GM18907 (cell line): ENCODE data around the gene SDS.

Source experiments
- ATAC-seq: cut with Tn5 transposase; IDR thresholded peaks from one replicate; pipeline ENCODE4 v1.9.1; 2021; ENCODE audit warnings: mild to moderate bottlenecking, moderate library complexity; ENCODE audit not compliant: unreplicated experiment

SDS gene, protein sequence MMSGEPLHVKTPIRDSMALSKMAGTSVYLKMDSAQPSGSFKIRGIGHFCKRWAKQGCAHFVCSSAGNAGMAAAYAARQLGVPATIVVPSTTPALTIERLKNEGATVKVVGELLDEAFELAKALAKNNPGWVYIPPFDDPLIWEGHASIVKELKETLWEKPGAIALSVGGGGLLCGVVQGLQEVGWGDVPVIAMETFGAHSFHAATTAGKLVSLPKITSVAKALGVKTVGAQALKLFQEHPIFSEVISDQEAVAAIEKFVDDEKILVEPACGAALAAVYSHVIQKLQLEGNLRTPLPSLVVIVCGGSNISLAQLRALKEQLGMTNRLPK

DNA sequence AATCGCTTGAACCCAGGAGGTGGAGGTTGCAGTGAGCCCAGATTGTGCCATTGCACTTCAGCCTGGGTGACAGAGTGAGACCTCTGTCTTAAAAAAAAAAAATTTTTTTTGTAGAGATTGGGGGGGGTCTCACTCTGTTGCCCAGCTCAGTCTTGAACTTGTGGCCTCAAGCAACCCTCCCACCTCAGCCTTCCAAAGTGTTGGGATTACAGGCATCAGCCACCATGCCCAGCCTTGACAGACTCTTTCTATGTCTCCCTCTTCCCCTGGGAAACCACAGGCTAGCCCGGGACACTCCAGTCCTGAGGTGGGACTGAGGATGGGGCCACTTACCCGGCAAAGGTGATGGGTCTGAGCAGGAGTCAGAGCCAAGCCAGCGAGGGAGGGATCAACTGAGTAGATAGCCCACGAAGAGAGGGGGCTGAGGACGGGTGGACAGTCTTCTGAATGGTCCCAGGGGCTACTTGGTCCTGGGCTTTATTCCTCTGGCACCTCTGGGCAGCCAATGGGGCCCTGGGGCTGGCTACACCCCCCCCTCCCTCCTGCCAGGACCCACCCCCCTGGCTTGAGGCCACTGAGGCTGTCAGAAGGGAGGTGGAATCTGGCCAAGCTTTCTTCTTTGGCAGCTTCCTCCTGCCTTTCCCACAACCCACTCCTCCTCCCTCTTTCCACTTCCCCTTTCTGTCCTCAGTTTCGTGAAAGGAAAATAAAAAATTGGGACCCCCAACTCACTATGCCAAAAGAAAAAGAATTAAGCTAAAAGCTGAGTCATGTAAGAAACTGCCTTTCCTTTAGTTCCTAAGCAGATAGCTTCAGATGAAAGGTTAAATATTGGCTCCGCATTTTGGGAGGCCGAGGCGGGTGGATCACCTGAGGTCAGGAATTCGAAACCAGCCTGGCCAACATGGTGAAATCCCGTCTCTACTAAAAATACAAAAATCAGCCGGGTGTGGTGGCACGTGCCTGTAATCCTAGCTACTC lies at the start of gene SDS:
Gene SDS (minus strand): TSS at position 453 of the 981 bp plus-strand sequence. CDS start 4,179 bp downstream, outside the sequence.
- no peak for ATAC-seq

DNA sequence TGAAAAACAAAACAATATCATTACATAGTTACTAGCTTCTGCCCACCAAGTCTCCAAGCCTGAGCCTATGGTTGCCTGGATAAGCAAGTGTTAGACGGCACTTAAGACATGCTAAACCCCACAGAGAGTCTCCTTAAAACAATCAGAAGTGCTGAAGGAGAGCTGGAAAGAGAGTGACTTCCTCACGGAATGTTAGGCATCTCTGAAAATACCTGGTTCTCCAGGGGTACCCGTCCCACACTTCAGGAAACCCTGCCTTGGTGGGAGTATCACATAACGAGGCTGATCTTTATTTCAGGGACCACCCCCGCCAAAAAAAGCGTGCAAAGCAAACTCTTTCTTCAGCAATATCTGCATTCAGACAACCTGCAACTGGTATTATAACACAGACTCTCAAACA lies 49.6 kb upstream of the SDS start:
- no peak for ATAC-seq

DNA sequence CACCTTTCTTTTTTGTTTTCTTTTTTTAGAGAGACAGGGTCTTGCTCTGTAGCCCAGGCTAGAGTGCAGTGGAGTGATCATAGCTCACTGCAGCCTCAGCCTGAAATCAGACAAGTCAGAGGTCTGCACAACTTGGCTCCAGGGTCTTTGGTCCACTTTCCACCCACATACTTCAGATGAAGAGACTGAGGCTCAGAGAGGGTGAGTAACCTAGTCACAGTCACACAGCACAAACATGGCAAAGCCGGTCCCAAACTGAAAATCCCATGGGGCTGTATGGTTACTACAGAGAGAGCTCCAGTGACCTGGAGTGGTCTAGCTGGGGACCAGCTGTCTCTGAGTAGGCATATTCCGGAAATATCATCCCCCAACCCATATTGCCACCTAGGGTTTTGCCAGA lies 48.8 kb upstream of the SDS start:
- ATAC-seq: no peak

DNA sequence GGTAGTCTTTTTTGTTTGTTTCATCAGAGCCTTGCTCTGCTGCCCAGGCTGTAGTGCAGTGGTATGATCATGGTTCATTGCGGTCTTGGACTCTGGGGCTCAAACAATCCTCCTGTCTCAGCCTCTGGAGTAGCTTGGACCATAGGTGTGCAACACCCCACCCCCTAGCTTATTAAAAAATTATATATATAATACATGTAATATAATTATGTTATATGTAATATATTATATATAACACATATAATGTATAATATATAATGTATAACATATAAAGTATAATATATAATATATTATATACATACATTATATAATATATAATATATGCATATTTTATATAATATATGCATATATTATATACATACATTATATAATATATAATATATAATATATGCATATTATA lies 46.2 kb upstream of the SDS start:
- ATAC-seq: no peak

DNA sequence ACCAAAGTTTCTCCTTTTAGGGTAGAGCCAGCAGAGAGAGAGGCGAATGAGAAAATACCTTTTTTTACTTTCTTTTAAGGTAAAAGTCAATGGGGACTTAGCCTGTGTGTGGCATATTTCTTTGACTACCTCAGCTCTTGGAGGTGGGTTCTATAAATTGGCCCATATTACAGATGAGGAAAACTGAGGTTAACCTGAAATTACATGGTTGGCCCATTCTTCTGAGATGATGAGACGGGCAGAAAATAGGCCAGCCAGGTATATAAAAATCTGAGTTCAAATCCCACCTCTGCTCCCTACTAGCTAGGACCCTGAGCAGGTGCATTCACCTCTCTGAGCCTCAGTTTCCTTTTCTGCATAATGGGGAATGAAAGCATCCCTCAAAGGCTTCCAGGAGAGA lies 45.6 kb upstream of the SDS start:
- no peak for ATAC-seq

DNA sequence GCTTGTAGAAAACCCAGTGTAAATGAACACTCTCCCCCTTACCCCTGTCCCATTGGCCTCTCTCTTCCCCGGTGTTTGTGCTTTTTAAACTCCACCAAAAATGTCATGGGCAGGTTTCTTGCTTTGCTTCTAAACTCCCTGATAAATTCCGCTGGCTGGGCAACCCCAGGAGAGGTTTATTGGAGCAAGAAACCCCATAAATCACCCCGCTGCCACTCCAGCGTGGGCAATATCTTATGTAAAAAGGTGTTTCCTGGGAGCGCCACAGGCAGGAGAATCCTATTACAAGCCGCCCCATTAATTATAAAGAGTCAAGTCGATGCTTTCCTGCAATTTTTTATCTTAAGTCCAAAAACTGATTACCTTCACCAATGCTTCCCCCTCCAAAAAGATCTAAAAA lies 45.2 kb upstream of the SDS start:
- no peak for ATAC-seq

DNA sequence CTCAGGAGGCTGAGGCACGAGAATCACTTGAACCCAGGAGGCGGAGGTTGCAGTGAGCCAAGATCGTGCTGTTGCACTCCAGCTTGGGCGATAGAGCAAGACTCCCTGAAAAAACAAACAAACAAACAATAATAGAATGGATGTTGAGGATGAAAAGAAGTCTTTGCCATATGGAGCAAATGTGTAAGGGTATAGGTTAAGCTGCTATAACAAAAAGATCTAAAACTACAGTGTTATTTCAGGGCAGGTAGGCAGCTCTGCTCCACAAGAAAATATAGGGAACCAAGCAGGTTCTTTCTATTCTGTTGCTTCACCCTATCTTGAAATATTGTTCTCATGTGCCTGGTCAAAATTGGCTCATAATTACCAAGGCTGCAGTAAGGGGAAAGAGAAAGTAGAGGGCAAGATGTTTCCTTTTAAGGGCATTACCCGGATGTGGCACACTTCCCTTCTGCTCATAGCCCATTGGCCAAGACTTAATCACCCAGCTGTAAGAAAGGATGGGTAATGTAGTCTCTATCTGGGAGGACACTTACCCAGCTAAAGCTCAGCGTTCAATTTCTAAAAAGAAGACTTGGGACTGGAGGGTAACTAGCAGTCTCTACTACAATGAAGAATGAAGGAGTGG lies 42.0 kb upstream of the SDS start:
- no peak for ATAC-seq

DNA sequence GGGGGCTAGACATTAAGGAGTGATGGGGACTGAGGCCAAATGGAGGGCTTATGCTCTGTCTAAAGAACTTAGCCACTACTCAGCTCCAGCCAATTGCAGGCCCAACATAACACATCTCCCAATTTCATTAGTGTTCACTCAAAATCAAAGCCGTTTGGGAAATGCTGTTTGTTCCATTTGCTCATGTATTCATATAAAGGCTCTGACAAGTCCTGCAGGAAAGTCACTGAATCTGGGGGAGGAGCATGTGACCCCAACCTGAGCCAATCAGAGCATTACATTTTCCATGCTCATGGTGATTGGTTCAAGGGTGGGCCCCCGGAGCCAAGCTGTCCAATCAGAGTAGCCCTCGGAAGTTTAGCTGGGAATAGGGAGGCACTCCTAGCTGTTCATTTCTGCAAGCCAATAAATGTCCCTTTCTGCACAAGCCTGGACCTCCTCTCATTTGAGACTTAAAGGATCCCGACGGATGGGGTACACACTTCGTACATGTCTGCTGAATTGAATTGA lies 39.4 kb upstream of the SDS start:
- no peak for ATAC-seq

DNA sequence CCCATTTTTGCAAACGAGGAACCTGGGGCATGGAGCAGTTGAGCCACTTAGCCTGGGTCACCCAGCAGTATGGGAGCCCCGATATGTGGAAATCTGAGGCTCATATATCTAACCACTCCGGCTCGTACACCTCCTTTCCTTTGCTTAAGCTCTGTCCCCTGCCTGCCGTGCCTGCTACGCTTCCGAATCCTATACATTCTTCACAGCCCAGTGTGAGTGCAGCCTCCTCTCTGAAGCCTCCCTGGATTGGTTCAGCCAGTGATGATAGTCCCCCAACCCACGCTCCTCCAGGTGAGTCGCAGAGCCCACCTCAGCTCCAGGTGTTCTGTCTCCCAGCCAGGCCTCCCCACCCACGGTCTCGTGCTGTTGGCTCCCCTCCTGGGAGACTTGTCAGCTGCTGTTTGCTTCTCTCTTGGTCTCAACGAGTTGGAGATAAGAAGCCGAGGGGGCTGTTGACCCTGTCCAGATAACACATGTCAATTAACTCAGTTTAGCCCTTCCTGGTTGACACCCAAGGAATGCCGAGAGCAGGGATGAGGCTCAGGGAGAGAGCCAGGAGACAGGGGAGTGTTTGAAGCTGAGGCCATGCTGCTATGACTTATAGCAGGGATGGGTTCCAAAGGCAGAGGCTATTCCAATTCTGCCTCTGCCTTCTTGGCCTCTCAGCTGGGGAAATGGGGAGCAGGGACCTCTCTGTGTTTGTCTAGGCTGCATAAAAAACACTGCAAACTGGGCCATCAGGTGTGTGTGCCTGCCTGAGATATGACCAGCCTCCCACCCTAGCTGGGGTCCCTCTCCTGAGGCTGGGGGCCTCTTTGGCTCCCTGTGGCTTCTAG lies 37.5 kb upstream of the SDS start:
- ATAC-seq: no peak

DNA sequence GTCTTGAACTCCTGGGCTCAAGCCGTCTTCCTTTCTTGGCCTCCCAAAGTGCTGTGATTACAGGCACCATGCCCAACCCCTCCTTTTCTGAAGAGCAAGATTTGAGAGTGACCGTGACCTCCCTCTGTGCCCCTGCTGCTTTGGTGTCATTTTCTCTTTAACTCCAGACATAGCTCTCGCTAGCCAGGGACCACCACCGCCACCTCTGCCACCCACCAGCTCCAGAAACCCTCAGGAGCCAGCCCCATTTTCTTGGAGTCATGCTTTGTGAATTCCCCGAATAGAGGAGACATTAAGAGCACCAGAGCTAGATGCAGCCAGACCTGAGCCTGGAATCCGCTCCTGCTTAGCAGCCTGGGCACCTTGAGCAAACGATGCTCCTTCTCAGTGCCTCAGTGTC lies 36.6 kb upstream of the SDS start:
- ATAC-seq: no peak

DNA sequence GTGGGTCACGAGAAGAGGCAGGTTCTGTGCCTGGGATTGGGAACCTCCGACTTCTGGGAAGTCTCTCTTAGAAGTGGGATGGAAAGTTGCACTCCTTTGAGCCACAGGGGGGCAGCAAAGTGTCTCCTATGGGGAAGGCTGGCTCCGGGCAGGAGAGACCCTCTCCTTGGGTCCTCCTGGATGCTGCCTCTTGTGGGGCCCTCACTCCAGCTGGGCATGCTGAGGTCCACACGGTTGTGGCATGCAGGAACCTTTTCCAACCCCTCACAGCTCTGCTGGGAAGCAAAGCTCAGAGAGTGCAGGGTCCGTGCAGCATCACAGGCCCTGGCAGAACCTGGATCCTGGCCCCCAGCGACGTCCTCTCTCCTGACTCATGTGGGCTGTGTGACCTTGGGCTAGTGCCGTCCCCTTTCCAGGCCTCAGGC lies 35.9 kb upstream of the SDS start:
- ATAC-seq: no peak

DNA sequence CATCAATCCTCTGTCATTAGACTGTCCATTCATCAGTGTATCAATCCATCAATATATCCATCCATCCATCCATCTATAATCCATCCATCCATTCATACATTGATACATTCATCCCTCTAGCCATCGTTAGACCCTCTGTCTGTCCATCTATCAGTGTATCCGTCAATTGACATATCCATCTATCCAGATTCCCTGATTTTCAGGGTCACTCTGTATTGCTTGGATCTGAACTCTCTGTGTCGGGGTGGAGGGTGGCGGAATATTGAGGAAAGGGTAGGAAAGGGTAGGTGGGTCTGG lies 35.6 kb upstream of the SDS start:
- ATAC-seq: no peak

DNA sequence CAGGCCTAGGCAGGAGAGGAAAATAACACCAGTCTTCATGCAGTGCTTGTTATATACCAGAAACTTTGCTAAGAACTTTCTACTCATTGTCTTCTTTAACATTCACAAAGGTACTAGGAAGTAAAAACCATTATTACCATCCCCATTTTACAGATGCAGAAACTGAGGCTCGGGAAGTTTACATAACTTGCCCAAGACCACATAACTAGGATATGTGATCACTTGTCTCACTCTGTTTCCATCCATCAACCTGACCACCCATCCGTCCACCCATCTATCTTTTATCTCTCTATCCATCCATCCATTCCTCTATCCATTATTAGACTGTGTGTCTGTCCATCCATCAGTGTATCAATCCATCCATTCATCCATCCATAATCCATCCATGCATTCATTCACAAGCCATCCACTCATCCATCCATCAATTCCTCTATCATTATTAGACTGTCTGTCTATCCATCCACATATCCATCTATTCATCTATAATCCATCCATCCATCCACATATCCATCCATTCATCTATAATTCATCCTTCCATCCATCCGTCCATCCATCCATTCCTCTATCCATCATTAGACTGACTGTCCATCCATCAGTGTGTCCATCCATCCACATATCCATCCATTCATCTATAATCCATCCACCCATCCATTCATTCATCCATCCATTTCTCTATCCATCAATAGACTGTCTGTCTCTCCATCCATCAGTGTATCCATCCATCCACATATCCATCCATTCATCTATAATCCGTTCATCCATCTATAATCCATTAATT lies 35.0 kb upstream of the SDS start:
- no peak for ATAC-seq

DNA sequence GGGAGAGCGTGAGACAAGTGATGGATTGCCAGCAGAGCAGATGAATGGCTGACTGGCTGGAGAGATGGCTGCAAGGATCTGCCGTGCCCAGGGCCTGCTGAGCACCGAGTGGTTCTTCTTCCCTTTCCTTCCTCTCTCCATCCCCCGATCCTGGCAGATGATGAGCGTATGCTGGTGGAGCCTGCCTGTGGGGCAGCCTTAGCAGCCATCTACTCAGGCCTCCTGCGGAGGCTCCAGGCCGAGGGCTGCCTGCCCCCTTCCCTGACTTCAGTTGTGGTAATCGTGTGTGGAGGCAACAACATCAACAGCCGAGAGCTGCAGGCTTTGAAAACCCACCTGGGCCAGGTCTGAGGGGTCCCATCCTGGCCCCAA lies 34.0 kb upstream of the SDS start:
- ATAC-seq: no peak

DNA sequence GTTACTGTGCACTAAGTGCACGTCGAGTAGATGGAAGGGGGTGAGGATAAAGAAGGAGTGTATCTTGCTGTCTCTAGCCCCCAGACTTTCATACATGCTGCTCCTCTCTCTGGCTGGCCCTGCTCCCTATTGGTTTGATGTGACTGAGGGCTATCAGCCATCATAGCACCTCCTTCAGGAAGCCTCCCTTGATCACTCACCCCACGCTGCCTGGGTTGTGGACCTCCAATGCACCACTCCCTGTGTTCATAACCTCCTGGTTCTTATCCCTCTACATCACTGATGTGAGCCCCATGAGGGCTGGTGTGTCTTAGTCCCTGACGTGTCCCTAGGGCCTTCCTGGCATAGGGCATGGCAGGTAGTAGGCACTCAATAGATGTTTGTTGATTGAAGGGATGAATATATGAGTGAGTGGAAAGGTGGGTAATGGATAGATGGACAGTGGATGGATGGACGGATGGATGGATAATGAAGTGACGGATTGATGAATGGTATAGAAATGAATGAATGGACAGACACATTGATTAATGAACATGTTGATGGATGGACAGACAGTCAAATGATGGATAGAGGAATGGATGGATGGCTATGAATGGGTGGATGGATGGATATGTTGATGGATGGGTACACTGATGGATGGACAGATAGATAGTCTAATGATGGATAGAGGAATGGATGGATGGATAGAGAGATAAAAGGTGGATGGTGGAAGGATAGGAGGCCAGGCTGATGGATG lies 33.5 kb upstream of the SDS start:
- ATAC-seq: no peak

DNA sequence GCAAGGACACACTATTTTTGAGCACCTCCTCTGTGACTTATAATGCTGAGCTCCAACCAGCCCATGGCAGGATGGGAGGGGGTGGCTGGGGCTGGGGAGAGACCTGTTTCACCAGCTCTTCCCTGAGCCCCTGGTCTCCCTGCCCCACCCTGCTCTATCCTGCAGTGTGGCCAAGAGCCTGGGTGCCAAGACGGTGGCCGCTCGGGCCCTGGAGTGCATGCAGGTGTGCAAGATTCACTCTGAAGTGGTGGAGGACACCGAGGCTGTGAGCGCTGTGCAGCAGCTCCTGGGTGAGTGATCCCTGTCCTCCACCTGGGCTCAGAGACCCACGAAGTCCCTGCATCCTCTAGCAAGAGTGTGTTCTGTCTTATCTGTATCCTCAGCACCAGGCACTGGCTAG lies 32.9 kb upstream of the SDS start:
- no peak for ATAC-seq

DNA sequence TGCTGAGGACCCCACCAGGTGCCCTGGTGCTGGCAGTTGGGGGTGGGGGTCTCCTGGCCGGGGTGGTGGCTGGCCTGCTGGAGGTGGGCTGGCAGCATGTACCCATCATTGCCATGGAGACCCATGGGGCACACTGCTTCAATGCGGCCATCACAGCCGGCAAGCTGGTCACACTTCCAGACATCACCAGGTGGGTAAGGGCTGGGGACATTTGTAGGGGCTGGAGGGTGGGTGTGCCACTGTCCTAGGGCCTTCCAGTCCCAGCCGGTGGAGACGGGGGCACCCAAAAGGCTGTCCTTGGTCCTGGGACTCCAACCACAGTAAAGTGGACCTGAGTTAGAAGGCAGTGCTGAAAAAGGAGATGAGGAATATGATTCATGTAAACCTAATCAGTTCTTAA lies 31.7 kb upstream of the SDS start:
- ATAC-seq: no peak

DNA sequence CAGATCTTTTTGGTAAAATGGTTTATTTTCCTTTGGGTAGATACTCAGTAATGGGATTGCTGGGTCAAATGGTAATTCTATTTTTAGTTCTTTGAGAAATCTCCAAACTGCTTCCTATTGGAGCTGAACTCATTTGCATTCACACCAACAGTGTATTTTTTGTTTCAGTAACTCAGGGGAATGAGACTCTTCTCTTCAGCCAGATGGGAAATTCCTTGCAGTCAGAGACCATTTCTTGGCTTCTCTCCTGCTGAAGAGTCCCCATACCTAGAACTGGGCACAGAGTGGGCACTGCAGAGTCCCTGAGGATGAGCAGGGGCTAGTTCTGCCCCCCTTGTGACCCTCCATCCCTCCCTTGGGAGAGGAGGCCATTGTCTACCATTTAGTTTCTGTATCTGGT lies 29.3 kb upstream of the SDS start:
- no peak for ATAC-seq

DNA sequence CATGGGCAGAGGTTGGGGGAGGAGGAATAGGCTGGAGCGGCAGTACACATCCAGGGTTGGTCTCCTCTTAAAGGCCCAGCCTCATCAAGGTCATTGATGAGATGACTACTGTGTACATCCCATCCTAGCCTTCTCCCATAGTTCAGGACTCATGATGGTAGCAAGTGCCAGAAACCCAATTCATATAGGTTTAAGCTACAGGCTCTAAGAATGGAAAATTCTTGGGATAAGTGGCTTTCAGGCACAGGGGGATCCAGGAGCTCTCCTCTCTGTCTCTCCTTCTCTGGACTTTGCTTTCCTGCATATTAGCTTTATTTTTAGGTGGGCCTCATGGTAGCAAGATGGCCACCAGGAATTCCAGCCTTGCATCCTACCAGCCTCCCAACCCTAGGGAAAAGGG lies 24.8 kb upstream of the SDS start:
- no peak for ATAC-seq
